ENCODE data around the gene ALDH2. TPM values are rescaled to one million over a fixed set of nuclear protein-coding genes. Genes with fewer than 3 reads are reported as not detected.

ALDH2 gene
- total and polyA plus RNA-seq, 2 of the 8 experiments (the other 6 are each of a cell fraction or from before 2014, with no cell fraction given) = 25.4 to 43.8 TPM

DNA sequence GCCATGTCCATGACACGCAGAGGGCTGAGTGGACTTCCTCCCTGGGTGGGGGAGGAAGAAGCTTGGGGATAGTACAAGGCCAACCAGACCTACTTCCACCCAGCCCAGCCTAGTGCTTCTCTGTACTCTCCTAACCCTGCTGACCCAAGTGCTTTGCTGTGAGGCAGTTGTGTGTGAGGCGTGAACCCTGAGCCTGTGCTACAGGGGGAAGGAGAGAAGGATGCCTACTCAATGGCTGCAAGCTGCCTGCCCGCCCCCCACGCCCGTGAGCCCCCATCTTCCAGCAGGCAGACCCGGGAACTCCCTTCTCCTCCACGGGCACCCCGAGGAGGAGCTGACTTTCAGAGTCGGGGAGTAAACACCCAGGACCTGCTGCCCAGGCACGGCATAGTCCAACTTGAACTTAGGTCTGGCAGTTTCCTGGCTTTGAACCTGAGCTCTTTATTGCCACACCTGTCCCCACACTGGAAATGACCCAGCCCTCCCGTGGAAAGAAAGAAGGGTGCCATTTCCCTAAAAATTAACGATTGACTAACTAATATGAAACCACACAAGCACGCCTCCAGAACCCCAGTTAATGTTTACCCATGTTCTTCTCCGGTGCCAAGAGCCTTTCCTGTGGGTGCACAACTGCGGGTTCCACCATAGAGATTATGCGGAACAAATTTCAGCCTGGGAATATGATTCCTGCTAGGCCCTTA lies 10.8 kb downstream of the ALDH2 start:
- Histone ChIP-seq H3K9me3 (ENCODE audit: insufficient read depth in 2 of 2, low read depth in 1 of 2, low read length in 1 of 2) (peaks cover 0 to 2% of the 10 kb centered on the region in 2 experiments; a peak in 1 of 4 replicates), H3K79me1 (ENCODE audit: low read depth, low read length) (peaks cover 2% of the 10 kb centered on the region; the same call in 1 of the 2 replicates), H4K5ac (ENCODE audit: insufficient read length, low read depth, low read length) (no peak overlapping the region), H3K56ac (replicated peaks; ENCODE audit: insufficient read length, low read depth, low read length) (no peak overlapping the region), H2BK20ac (ENCODE audit: low read length) (no peak overlapping the region), H3K27me3 (replicated peaks in 1 of 4; ENCODE audit: control insufficient read depth in 3 of 4, extremely low read depth in 1 of 4, insufficient read depth in 3 of 4, low read length in 3 of 4) (no peaks in the 10 kb centered on the region), H3K18ac (ENCODE audit: extremely low read depth, low read length) (no peak overlapping the region), H3K4me1 (replicated peaks in 1 of 4; ENCODE audit: control insufficient read depth in 3 of 4, insufficient read depth in 4 of 4, low read length in 3 of 4) (peaks cover 0 to 3% (median 0%) of the 10 kb centered on the region in 4 experiments; a peak in 4 of 7 replicates), H3K4me2 (ENCODE audit: insufficient read depth in 1 of 2, low read depth in 2 of 2, low read length in 2 of 2) (no peak overlapping the region), H2AK5ac (ENCODE audit: low read depth, low read length) (no peak overlapping the region), H2BK12ac (ENCODE audit: low read depth, low read length) (no peak overlapping the region), H2AFZ (ENCODE audit: low read length) (no peak overlapping the region), H3K27ac (ENCODE audit: low read depth, low read length) (no peak overlapping the region), H3K4me3 (ENCODE audit: extremely low read depth in 1 of 4, insufficient read depth in 2 of 4, low read depth in 3 of 4, low read length in 4 of 4) (no peak overlapping the region), H4K8ac (ENCODE audit: extremely low read depth, insufficient read depth, low read length) (no peak overlapping the region), H3K23ac (ENCODE audit: insufficient read length) (no peak overlapping the region), H3K9ac (replicated peaks in 1 of 4; ENCODE audit: extremely low read depth in 1 of 4, low read depth in 3 of 4, low read length in 3 of 4) (no peak overlapping the region), H3K79me2 (ENCODE audit: control insufficient read depth in 1 of 2, insufficient read depth in 2 of 2, low read length in 2 of 2) (no peaks in the 10 kb centered on the region; a peak in 1 of 4 replicates), H2BK5ac (ENCODE audit: low read depth, low read length) (no peak overlapping the region; the same call in 1 of the 2 replicates), H4K91ac (replicated peaks; ENCODE audit: insufficient read length, low read length) (no peak overlapping the region), H2BK15ac (ENCODE audit: low read length) (no peak overlapping the region), H3K14ac (ENCODE audit: insufficient read length) (no peak overlapping the region), H3K4ac (replicated peaks; ENCODE audit: insufficient read length, low read depth, low read length) (no peak overlapping the region), H2BK120ac (replicated peaks; ENCODE audit: low read depth, low read length) (no peak overlapping the region), H3K23me2 (ENCODE audit: low read depth, low read length) (no peaks in the 10 kb centered on the region), H3K36me3 (ENCODE audit: control insufficient read depth in 2 of 4, insufficient read depth in 4 of 4, low read length in 3 of 4) (no peaks in the 10 kb centered on the region; a peak in 1 of 8 replicates), H4K20me1 (replicated peaks in 1 of 2; ENCODE audit: control insufficient read depth in 1 of 2, insufficient read depth in 2 of 2, low read length in 2 of 2) (peaks cover 0 to 3% of the 10 kb centered on the region in 2 experiments)
- ChIA-PET CTCF (ENCODE audit: partially characterized antibody) (interaction anchor here (1.1 kb wide), 1 partner anchor 35 kb away, joined by 7 read pairs; no protein-coding TSS in a partner anchor), POLR2A (ENCODE audit: partially characterized antibody) (interaction anchor here (0.9 to 3.4 kb wide), 3 partner anchors 10 to 25 kb away, joined by 3 to 21 read pairs (median 4); partner anchors contain the start of gene ALDH2)
- 90% methylated on average over 16 of the region's 16 CpGs; no CpG with 5 or more reads in 1 of the 2 experiments for WGBS, 2 experiments (ENCODE audit: extremely low coverage in 1 of 2, insufficient coverage in 1 of 2, insufficient read length in 1 of 2, insufficient replicate concordance in 2 of 2, low coverage in 1 of 2, low lambda C conversion rate in 2 of 2, missing lambda C conversion rate in 1 of 2)
- no peak for DNase-seq (ENCODE audit: low read depth in 1 of 2, low spot score in 2 of 2)
- FAIRE-seq = no peak
- TF ChIP-seq FOSL1 (IDR thresholded peaks at IDR 0.05; ENCODE audit: insufficient read depth, low read depth, low read length) (no peak), KDM4A (IDR thresholded peaks at IDR 0.05; ENCODE audit: low read depth, low read length, severe bottlenecking) (no peak), MAFK (IDR thresholded peaks at IDR 0.05; ENCODE audit: low read depth, low read length) (no peak), RAD21 (IDR thresholded peaks at IDR 0.05 in 1 of 2, conservative IDR thresholded peaks at IDR 0.05 in 1 of 2; ENCODE audit: low read depth in 2 of 2, low read length in 2 of 2) (no peak), USF2 (IDR thresholded peaks at IDR 0.05; ENCODE audit: low read length) (no peak), SRF (IDR thresholded peaks at IDR 0.05; ENCODE audit: low read depth, low read length) (no peak), HDAC2 (IDR thresholded peaks at IDR 0.05; ENCODE audit: borderline replicate concordance in 1 of 2, low read depth in 2 of 2, low read length in 2 of 2) (no peak), TCF12 (IDR thresholded peaks at IDR 0.05; ENCODE audit: low read depth, low read length) (no peak), KDM1A (IDR thresholded peaks at IDR 0.05; ENCODE audit: borderline replicate concordance, low read length) (no peak), CBX8 (IDR thresholded peaks at IDR 0.05; ENCODE audit: borderline replicate concordance, low read depth, low read length) (no peak), CREB1 (IDR thresholded peaks at IDR 0.05) (no peak)
